PC-3 (cell line): ENCODE measurements around the gene GZMA. TPM values are rescaled to one million over a fixed set of nuclear protein-coding genes. Genes with fewer than 3 reads are reported as not detected.

Experiments used
- ATAC-seq: fragments of 200-7000 bp; cut with Tn5 transposase; 2 replicates; pipeline ENCODE4 v1.9.1; 2020; ENCODE audit warnings: mild to moderate bottlenecking, moderate library complexity
- BruUV-seq: library from RNA; stranded (reverse); fragments of 400-500 nt; replicated peaks from 2 replicates; lab custom pipeline; 2021; lab: Mats Ljungman, UMichigan
- CTCF ChIA-PET: fragments of 300-600 bp; sonication (Branson Sonifier 250); formaldehyde crosslinking; loops from one replicate; lab custom pipeline; 2022; ENCODE audit warnings: antibody characterized with exemption; lab: Charles Lee
- POLR2A ChIA-PET: fragments of 300-600 bp; sonication (Branson Sonifier 250); formaldehyde crosslinking; loops from one replicate; lab custom pipeline; 2022; ENCODE audit warnings: antibody characterized with exemption; ENCODE audit not compliant: unreplicated experiment; lab: Charles Lee
- DNase-seq: peaks from one replicate; pipeline ENCODE4 v3.0.0-alpha.2; 2015
- H2AFZ ChIP-seq: fragments of 300-600 bp; sonication (generic); 2 replicates; pipeline ENCODE4 v1.6.0; 2016; ENCODE audit warnings: antibody characterized with exemption, low read length
- H3F3A ChIP-seq: fragments of 300-600 bp; sonication (generic); one replicate; pipeline ENCODE4 v1.6.0; 2017; ENCODE audit warnings: antibody characterized with exemption, low read length, control low read depth, mild to moderate bottlenecking; ENCODE audit not compliant: unreplicated experiment
- H3K27ac ChIP-seq: fragments of 300-600 bp; sonication (generic); 2 replicates; pipeline ENCODE4 v1.5.1; 2016; ENCODE audit warnings: mild to moderate bottlenecking, low read length
- H3K27me3 ChIP-seq: fragments of 300-600 bp; sonication (generic); 2 replicates; pipeline ENCODE4 v1.6.1; 2016; ENCODE audit warnings: low read length, mixed read lengths
- H3K36me3 ChIP-seq: fragments of 300-600 bp; sonication (generic); 2 replicates; pipeline ENCODE4 v1.6.1; 2016; ENCODE audit warnings: low read depth, mixed run types, low read length, mixed read lengths
- H3K4me1 ChIP-seq: fragments of 300-600 bp; sonication (generic); 2 replicates; pipeline ENCODE4 v1.5.1; 2016; ENCODE audit warnings: low read length; ENCODE audit not compliant: insufficient read depth
- H3K4me2 ChIP-seq: fragments of 300-600 bp; sonication (generic); 2 replicates; pipeline ENCODE4 v1.6.0; 2016; ENCODE audit warnings: low read length
- H3K4me3 ChIP-seq: fragments of 300-600 bp; sonication (generic); 2 replicates; pipeline ENCODE4 v1.5.1; 2016; ENCODE audit warnings: mild to moderate bottlenecking, low read length, mixed read lengths
- H3K79me2 ChIP-seq: fragments of 300-600 bp; sonication (generic); 2 replicates; pipeline ENCODE4 v1.6.1; 2017; ENCODE audit warnings: low read length, mixed read lengths
- H3K9ac ChIP-seq: fragments of 300-600 bp; sonication (generic); 2 replicates; pipeline ENCODE4 v1.6.0; 2016; ENCODE audit warnings: mild to moderate bottlenecking, low read length
- H3K9me2 ChIP-seq: fragments of 300-600 bp; sonication (generic); replicated peaks from 2 replicates; pipeline ENCODE4 v1.6.1; 2016; ENCODE audit warnings: mixed run types, low read length, mixed read lengths
- H3K9me3 ChIP-seq: fragments of 300-600 bp; sonication (generic); 2 replicates; pipeline ENCODE4 v1.6.1; 2016; ENCODE audit warnings: low read length, mixed read lengths
- H4K20me1 ChIP-seq: fragments of 300-600 bp; sonication (generic); 2 replicates; pipeline ENCODE4 v1.6.1; 2016; ENCODE audit warnings: low read length, mixed read lengths
- CTCF ChIP-seq: fragments of 300-600 bp; sonication (generic); conservative IDR thresholded peaks from 2 replicates; pipeline ENCODE4 v1.5.1; 2017; ENCODE audit warnings: antibody characterized with exemption, low read depth, mild to moderate bottlenecking, low read length
- EZH2 ChIP-seq: fragments of 300-600 bp; sonication (generic); IDR thresholded peaks from one replicate; pipeline ENCODE4 v1.6.1; 2017; ENCODE audit warnings: antibody characterized with exemption, mild to moderate bottlenecking, low read length; ENCODE audit not compliant: unreplicated experiment
- EZH2phosphoT487 ChIP-seq: fragments of 300-600 bp; sonication (generic); IDR thresholded peaks from 2 replicates; pipeline ENCODE4 v1.6.1; 2018; ENCODE audit warnings: mild to moderate bottlenecking, antibody characterized with exemption, low read length, borderline replicate concordance
- intact Hi-C: fragments of 100-400 bp; cut with micrococcal nuclease; formaldehyde crosslinking; loops from 2 replicates; pipeline ENCODE4 v1.9.0; 2023
- total RNA-seq: library from RNA; depleted of rRNA; stranded (reverse); fragments of >200 nt; gene quantifications from 2 replicates; pipeline ENCODE4 v1.2.3, GENCODE V29; 2014

GZMA gene
- total RNA-seq, 1 experiment from 2014 or later, result not detected

GRCh38 chr5:55066277-55066676, 36.2 kb upstream of the GZMA start:
- DNase-seq (no peak), ATAC-seq (no peak)
- no peaks in the 10 kb centered on the region for H3K9me3 ChIP-seq
- no peaks in the 10 kb centered on the region for H3F3A ChIP-seq
- intact Hi-C loops, result no loop called here
- peaks cover 9% of the 10 kb centered on the region; the same call in 1 of the 2 replicates for H3K4me1 ChIP-seq
- ChIA-PET POLR2A (interaction anchor here (0.6 kb wide), 1 partner anchor 76 kb away, joined by 3 read pairs; no protein-coding TSS in a partner anchor), CTCF (no interaction called here)
- no peak overlapping the region for H2AFZ ChIP-seq
- H3K27ac ChIP-seq, result no peak overlapping the region
- no peaks in the 10 kb centered on the region for H3K9me2 ChIP-seq
- no peaks in the 10 kb centered on the region for H3K27me3 ChIP-seq
- H3K79me2 ChIP-seq, result no peaks in the 10 kb centered on the region
- no peaks in the 10 kb centered on the region for H4K20me1 ChIP-seq
- H3K9ac ChIP-seq, result no peak overlapping the region
- no peak overlapping the region for H3K4me2 ChIP-seq
- H3K4me3 ChIP-seq, result no peak overlapping the region
- BruUV-seq, result no TSS peak
- no peak for TF ChIP-seq EZH2
- no peak for TF ChIP-seq EZH2phosphoT487
- TF ChIP-seq CTCF, result no peak
- H3K36me3 ChIP-seq, result no peaks in the 10 kb centered on the region

- DNase-seq (no peak), ATAC-seq (no peak)
- intact Hi-C loops, result no loop called here
- CTCF ChIA-PET, result no interaction called here
- no peak overlapping the region for H2AFZ ChIP-seq
- BruUV-seq, result no TSS peak
- POLR2A ChIA-PET, result no interaction called here
- no peaks in the 10 kb centered on the region for H3K9me3 ChIP-seq
- no peaks in the 10 kb centered on the region for H3F3A ChIP-seq
- H3K36me3 ChIP-seq, result no peaks in the 10 kb centered on the region
- H3K27me3 ChIP-seq, result no peaks in the 10 kb centered on the region
- no peaks in the 10 kb centered on the region for H4K20me1 ChIP-seq
- H3K9ac ChIP-seq, result no peak overlapping the region
- no peaks in the 10 kb centered on the region for H3K9me2 ChIP-seq
- H3K4me3 ChIP-seq, result no peak overlapping the region
- no peaks in the 10 kb centered on the region for H3K79me2 ChIP-seq
- H3K4me1 ChIP-seq, result no peaks in the 10 kb centered on the region
- H3K4me2 ChIP-seq, result no peak overlapping the region
- no peak overlapping the region for H3K27ac ChIP-seq
- TF ChIP-seq EZH2 (no peak), EZH2phosphoT487 (no peak), CTCF (no peak)
Observed at GRCh38 chr5:55070968-55071367, 31.5 kb upstream of the GZMA start.

- intact Hi-C loops, result no loop called here
- Histone ChIP-seq H3K27ac (no peak overlapping the region), H3K4me2 (no peak overlapping the region), H3K9me3 (no peaks in the 10 kb centered on the region), H3K9ac (no peak overlapping the region), H3K79me2 (no peaks in the 10 kb centered on the region), H3K9me2 (no peaks in the 10 kb centered on the region), H3K4me3 (no peak overlapping the region), H2AFZ (no peak overlapping the region), H3F3A (no peaks in the 10 kb centered on the region), H3K27me3 (no peaks in the 10 kb centered on the region), H3K4me1 (no peaks in the 10 kb centered on the region), H4K20me1 (no peaks in the 10 kb centered on the region), H3K36me3 (no peaks in the 10 kb centered on the region)
- DNase-seq (no peak), ATAC-seq (no peak)
- BruUV-seq, result no TSS peak
- TF ChIP-seq CTCF, result no peak
- no peak for TF ChIP-seq EZH2phosphoT487
- TF ChIP-seq EZH2, result no peak
- CTCF ChIA-PET, result no interaction called here
- POLR2A ChIA-PET, result no interaction called here
Observed at GRCh38 chr5:55071413-55071812, 31.0 kb upstream of the GZMA start.
